ENCODE measurements around the gene IGFBP1. TPM values are rescaled to one million over a fixed set of nuclear protein-coding genes. Genes with fewer than 3 reads are reported as not detected.
"Not testable (repeated sequence)": the region's sequence is repeated elsewhere in the genome, so short reads cannot be mapped to it uniquely, and the experiment has no call there.

IGFBP1 gene
- total RNA-seq, result not detected

DNA sequence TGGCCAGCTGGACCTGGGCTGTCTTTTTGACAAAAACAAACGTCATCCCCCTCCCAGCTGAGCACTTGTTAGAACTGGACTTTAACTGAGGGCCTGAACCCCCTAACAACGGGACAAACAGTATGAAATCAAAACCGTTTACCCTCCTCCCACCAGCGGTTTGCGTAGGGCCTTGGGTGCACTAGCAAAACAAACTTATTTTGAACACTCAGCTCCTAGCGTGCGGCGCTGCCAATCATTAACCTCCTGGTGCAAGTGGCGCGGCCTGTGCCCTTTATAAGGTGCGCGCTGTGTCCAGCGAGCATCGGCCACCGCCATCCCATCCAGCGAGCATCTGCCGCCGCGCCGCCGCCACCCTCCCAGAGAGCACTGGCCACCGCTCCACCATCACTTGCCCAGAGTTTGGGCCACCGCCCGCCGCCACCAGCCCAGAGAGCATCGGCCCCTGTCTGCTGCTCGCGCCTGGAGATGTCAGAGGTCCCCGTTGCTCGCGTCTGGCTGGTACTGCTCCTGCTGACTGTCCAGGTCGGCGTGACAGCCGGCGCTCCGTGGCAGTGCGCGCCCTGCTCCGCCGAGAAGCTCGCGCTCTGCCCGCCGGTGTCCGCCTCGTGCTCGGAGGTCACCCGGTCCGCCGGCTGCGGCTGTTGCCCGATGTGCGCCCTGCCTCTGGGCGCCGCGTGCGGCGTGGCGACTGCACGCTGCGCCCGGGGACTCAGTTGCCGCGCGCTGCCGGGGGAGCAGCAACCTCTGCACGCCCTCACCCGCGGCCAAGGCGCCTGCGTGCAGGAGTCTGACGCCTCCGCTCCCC, at the start of gene IGFBP1:
Gene IGFBP1, plus strand, starts transcription at position 304 of the 808 bp plus-strand sequence. Its CDS starts 165 bp downstream, at position 469.
- H3K4me1 ChIP-seq, result peaks cover 0 to 13% (median 7%) of the 10 kb centered on the region in 3 donors
- no peak for ATAC-seq
- 12 to 31% methylated on average over 3 to 14 of the region's 73 CpGs for WGBS, 2 donors (ENCODE audit: low coverage in 1 of 2)
- TF ChIP-seq, protein P1, sequence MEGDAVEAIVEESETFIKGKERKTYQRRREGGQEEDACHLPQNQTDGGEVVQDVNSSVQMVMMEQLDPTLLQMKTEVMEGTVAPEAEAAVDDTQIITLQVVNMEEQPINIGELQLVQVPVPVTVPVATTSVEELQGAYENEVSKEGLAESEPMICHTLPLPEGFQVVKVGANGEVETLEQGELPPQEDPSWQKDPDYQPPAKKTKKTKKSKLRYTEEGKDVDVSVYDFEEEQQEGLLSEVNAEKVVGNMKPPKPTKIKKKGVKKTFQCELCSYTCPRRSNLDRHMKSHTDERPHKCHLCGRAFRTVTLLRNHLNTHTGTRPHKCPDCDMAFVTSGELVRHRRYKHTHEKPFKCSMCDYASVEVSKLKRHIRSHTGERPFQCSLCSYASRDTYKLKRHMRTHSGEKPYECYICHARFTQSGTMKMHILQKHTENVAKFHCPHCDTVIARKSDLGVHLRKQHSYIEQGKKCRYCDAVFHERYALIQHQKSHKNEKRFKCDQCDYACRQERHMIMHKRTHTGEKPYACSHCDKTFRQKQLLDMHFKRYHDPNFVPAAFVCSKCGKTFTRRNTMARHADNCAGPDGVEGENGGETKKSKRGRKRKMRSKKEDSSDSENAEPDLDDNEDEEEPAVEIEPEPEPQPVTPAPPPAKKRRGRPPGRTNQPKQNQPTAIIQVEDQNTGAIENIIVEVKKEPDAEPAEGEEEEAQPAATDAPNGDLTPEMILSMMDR (IDR thresholded peaks at IDR 0.05), result no peak
- no peak for TF ChIP-seq POLR2AphosphoS5 (IDR thresholded peaks at IDR 0.05)
- TF ChIP-seq EP300 (IDR thresholded peaks at IDR 0.05), result no peak
- TF ChIP-seq POLR2A (IDR thresholded peaks at IDR 0.05), result no peak
- no peak within 1 kb of the TSS for H3K27ac ChIP-seq
- peak within 1 kb of the TSS in 1 of 2 donors; percentile 31 for H3K4me3 ChIP-seq
- H3K36me3 ChIP-seq, result no peaks in the 10 kb centered on the region
- peaks cover 72% of the 10 kb centered on the region for H3K27me3 ChIP-seq
- no peaks in the 10 kb centered on the region for H3K9me3 ChIP-seq

DNA sequence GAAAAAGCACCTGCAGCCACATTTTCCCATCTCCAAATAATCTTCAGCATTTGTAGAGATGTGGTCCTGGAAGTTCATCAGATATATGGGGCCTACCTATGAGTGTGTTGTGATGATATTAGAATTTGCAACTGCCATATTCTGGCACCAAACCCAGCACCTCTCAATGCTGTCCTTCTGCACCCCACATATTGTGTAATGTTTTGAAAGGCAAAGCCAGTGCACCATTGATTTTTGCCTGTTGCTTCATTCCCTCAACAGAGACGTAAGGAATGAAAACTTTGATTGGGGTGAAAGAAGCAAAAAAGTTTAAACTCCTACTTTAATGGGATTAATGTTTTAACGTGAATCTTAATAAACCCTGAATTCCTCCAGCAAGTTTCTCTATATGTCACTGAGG, 49.4 kb upstream of the IGFBP1 start:
- not testable (repeated sequence) for H3K36me3 ChIP-seq, H3K4me3 ChIP-seq, H3K4me1 ChIP-seq

DNA sequence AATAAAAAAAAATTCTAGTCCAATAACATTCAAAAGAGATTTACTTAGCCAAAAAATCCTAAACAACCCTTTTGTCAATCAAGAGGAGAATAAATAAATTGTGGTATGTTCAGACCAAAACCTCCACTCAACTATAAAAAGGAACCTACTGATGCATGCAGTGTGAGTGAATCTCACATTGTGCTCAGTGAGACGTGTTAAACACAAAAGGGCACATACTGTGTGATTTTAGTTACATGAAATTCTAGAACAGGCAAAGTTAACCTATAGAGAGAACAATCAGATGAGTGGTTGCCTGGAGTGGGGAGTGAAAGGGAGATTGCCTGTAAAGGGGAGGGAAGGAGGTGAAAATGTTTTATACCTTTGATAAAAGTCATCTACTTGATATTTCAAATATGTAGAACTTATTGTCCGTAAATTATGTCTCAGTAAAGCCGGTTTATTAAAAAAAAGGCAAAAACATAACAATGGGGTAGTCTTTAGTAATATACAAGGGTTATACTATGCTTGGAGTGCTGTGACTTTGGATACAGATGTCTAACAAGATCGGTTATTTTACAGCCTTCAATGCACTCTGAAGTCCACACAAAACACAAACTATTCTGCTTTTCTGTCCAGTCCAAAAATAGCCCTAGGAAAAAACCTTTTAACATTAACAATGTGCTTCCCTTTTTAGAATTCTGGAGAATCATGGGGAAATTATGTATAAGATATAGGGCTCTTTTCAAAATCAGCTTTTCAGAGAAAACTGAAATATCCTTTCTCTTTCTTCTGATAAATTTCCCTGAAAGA, 46.2 kb upstream of the IGFBP1 start:
- 37 to 44% methylated on average over 4 of the region's 4 CpGs for WGBS, 2 donors (ENCODE audit: low coverage in 1 of 2)

More for the DNA sequence above, 49.4 kb upstream of the IGFBP1 start:
- H3K27ac ChIP-seq, H3K9me3 ChIP-seq, ATAC-seq, H3K27me3 ChIP-seq: not testable (repeated sequence)
- 39 to 86% methylated on average over 1 to 2 of the region's 2 CpGs for WGBS, 2 donors (ENCODE audit: low coverage in 1 of 2)

DNA sequence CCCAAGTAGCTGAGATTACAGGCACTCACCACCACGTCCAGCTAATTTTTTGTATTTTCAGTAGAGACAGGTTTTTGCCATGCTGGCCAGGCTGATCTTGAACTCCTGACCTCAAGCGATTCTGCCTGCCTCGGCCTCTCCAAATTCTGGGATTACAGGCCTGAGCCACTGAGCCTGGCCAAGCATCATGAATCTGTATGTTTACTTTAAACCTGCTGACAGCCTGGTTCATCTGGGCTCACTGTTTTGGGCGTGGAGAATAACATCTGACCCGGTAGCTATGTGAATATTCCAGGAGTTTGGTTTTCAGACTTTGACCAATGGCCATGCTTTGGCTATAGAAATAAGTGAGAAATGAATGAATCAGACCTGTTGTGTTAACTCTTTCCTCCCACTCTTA, 41.8 kb upstream of the IGFBP1 start:
- H3K4me1 ChIP-seq, ATAC-seq, H3K4me3 ChIP-seq, H3K36me3 ChIP-seq, H3K9me3 ChIP-seq, H3K27ac ChIP-seq, H3K27me3 ChIP-seq: not testable (repeated sequence)
- WGBS, 2 donors (ENCODE audit: low coverage in 1 of 2), result 33 to 49% methylated on average over 4 of the region's 5 CpGs

More for the DNA sequence above, 46.2 kb upstream of the IGFBP1 start:
- not testable (repeated sequence) for H3K9me3 ChIP-seq, H3K27ac ChIP-seq, ATAC-seq, H3K4me3 ChIP-seq, H3K27me3 ChIP-seq, H3K36me3 ChIP-seq, H3K4me1 ChIP-seq

DNA sequence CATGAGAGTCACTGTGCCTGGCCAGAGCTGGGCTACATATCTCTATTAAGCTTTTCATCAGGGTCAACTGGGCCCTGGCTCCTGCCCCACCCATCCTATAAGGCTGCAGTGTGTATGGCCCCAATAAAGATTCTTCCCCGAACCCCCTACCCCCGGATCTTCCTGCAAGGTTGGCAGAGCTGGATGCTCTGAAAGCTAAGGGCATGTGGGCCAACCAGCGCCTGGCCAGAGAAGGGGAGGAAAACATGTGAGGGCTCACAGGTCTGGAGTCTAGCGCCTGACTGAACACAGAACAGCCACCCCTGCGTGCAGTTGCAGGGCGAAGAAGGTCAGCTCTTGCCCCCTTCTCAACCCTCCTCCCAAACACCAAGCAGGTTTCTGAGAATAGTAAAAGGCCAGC, 39.6 kb upstream of the IGFBP1 start:
- not testable (repeated sequence) for ATAC-seq, H3K4me1 ChIP-seq, H3K36me3 ChIP-seq, H3K9me3 ChIP-seq, H3K4me3 ChIP-seq, H3K27ac ChIP-seq
- H3K27me3 ChIP-seq, result peaks cover 24% of the 10 kb centered on the region
- WGBS, 2 donors (ENCODE audit: low coverage in 1 of 2), result 90 to 100% methylated on average over 1 to 2 of the region's 6 CpGs

DNA sequence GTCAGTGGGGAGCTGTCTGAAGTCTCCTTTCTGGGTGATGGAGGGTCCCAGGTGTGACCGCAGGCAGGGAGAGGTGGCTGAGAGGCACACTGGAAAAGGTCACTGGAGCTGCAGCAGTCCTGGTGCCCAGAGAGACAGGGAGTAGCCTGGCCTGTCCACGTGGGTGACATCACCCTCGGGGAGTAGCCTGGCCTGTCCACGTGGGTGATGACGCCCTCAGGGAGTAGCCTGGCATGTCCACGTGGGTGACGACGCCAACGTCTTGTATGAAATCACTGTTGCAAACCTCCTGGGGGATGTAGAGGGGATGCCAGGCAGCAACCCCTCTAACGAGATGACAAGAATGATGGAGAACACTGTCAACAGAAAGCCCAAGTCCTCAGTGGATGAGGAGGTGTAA, 35.3 kb upstream of the IGFBP1 start:
- not testable (repeated sequence) for ATAC-seq, H3K4me1 ChIP-seq, H3K27ac ChIP-seq, H3K9me3 ChIP-seq, H3K4me3 ChIP-seq, H3K36me3 ChIP-seq
- H3K27me3 ChIP-seq, result peaks cover 29% of the 10 kb centered on the region
- WGBS, 2 donors (ENCODE audit: low coverage in 1 of 2), result 68% methylated on average over 7 of the region's 10 CpGs; no CpG with 5 or more reads in 1 of the 2 donors

DNA sequence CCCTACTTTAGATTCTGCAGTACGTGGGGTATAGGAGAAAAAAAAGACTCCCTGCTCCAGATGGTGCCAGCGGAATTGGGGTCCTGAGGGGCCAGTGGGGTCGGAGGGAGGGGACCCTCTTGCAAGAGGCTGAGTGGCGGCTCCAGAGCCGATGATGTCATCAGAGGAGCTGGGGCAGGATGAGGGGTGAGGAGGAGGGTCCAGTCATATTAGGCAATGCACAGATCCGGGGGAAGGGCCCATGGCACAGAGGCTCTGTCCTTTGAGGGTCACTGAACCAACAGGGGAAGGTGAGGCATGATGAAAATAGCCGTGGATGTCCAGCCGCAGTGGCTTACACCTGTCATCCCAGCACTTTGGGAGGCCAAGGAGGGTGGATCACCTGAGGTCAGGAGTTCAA, 34.8 kb upstream of the IGFBP1 start:
- peaks cover 29% of the 10 kb centered on the region for H3K27me3 ChIP-seq
- H3K9me3 ChIP-seq, ATAC-seq, H3K4me3 ChIP-seq, H3K27ac ChIP-seq, H3K36me3 ChIP-seq, H3K4me1 ChIP-seq: not testable (repeated sequence)
- 91 to 100% methylated on average over 1 to 5 of the region's 8 CpGs for WGBS, 2 donors (ENCODE audit: low coverage in 1 of 2)

DNA sequence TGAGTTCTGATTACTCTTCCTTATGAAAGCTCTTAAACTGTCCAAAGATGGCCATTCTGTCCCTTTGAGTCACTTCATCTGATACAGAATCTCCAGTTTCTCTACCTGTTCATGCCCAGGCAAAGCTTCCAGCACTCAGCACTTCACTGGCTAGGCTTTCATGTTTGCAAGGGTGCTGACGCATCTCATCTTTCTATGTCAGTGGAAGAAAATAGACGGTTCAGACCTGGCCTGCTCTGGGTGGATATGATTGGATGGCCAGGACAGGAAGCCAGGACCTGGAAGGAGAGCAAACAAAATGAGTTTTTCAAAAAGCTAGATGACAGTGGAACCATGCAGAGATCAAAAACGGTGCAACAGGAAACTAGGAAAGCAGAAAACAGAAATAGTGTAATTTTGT, 32.6 kb upstream of the IGFBP1 start:
- peaks cover 32% of the 10 kb centered on the region for H3K27me3 ChIP-seq
- H3K4me3 ChIP-seq, H3K36me3 ChIP-seq, ATAC-seq, H3K27ac ChIP-seq, H3K4me1 ChIP-seq, H3K9me3 ChIP-seq: not testable (repeated sequence)
- 17 to 40% methylated on average over 1 of the region's 3 CpGs for WGBS, 2 donors (ENCODE audit: low coverage in 1 of 2)

DNA sequence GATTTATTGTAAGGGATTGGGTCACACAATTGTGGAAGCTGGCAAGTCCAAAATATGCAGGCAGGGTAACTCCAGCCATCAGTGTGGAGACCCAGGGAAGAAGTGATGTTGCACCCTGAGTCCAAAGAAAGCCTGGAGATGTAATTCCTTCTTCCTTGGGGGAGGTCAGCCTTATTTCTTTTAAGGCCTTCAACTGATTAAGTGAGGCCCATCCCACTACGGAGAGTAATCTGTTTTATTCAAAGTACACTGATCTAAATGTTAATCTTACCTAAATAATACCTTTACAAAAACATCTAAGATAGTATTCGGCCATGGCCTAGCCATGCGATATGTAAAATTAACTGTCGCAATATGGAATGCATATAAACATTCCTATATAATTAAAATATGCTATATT, 31.4 kb upstream of the IGFBP1 start:
- WGBS, 2 donors (ENCODE audit: low coverage in 1 of 2), result 86 to 94% methylated on average over 4 of the region's 4 CpGs
- not testable (repeated sequence) for H3K27ac ChIP-seq, ATAC-seq, H3K9me3 ChIP-seq, H3K4me1 ChIP-seq, H3K4me3 ChIP-seq, H3K36me3 ChIP-seq
- peaks cover 25% of the 10 kb centered on the region for H3K27me3 ChIP-seq
